Kidney (tissue), 14 donors: ENCODE results near the gene TNKS1BP1. TPM values are rescaled to one million over a fixed set of nuclear protein-coding genes. Genes with fewer than 3 reads are reported as not detected.

Experiments used
- DNase-seq, 5 donors: peaks; one replicate each; pipeline ENCODE4 v3.0.0-alpha.2; 2013 to 2020
- FAIRE-seq: peaks from 2 replicates; lab custom pipeline; 2012; peaks lifted over from hg19 to GRCh38; lab: Jason Lieb, UNC
- H3K27ac ChIP-seq, 2 donors: one replicate each; pipeline ENCODE4 v1.7.0; 2013; ENCODE audit warnings: low read depth in 2 of 2, low read length in 2 of 2, inconsistent platforms in 1 of 2
- H3K27me3 ChIP-seq: one replicate; pipeline ENCODE4 v1.7.1; 2013; ENCODE audit warnings: low read length, inconsistent platforms; ENCODE audit not compliant: control insufficient read depth, insufficient read depth
- H3K36me3 ChIP-seq, 3 donors: one replicate each; pipeline versions ENCODE4 v1.7.0 to v1.7.1; 2013; ENCODE audit warnings: low read length in 3 of 3, control low read depth in 1 of 3, inconsistent platforms in 1 of 3; ENCODE audit not compliant: insufficient read depth in 3 of 3, control insufficient read depth in 2 of 3
- H3K4me1 ChIP-seq, 3 donors: one replicate each; pipeline versions ENCODE4 v1.7.0 to v1.7.1; 2013; ENCODE audit warnings: low read length in 3 of 3, inconsistent platforms in 1 of 3, low read depth in 1 of 3; ENCODE audit not compliant: control insufficient read depth in 2 of 3, insufficient read depth in 2 of 3
- H3K4me3 ChIP-seq, 3 donors: one replicate each; pipeline versions ENCODE4 v1.7.0 to v1.8.1; 2013; ENCODE audit warnings: low read length in 3 of 3, control low read depth in 1 of 3, inconsistent platforms in 1 of 3
- H3K9ac ChIP-seq, 3 donors: one replicate each; pipeline versions ENCODE4 v1.7.0 to v1.7.1; 2013; ENCODE audit warnings: low read length in 3 of 3, control low read depth in 1 of 3, inconsistent platforms in 1 of 3
- H3K9me3 ChIP-seq, 3 donors: one replicate each; pipeline versions ENCODE4 v1.7.0 to v1.7.1; 2013; ENCODE audit warnings: low read length in 3 of 3, control low read depth in 1 of 3, inconsistent platforms in 1 of 3; ENCODE audit not compliant: control insufficient read depth in 2 of 3, insufficient read depth in 1 of 3
- CTCF ChIP-seq: IDR thresholded peaks from 3 replicates; pipeline ENCODE4 v1.5.1; 2012; ENCODE audit warnings: mild to moderate bottlenecking, moderate library complexity, borderline replicate concordance; ENCODE audit not compliant: insufficient read depth; ENCODE audit errors: extremely low read depth
- intact Hi-C: fragments of 100-400 bp; cut with DNase I; formaldehyde crosslinking; loops from one replicate; pipeline ENCODE4 v1.11.1; 2022
- polyA plus RNA-seq: library from polyadenylated mRNA; stranded (reverse); fragments of 350-450 nt; fragmentation: Illumina TruSeq; extraction: RNeasy Lipid Tissue Mini Kit (QIAGEN cat#74804); gene quantifications from one replicate; pipeline ENCODE4 v1.2.3, GENCODE V29; 2014; ENCODE audit warnings: low read depth, low replicate concordance; ENCODE audit not compliant: insufficient read depth
- total RNA-seq: library from RNA; stranded (reverse); fragmentation: NEBNext Ultra II Directional; extraction: Animal tissue kit (Norgen Biotek cat#: 25700); gene quantifications from one replicate; pipeline ENCODE4 v1.2.1, GENCODE V29; 2021
- donor health status: control.
- donor health status: control.
- donor health status: control.
- donor health status: control.
- donor health status: control.
- donor health status: DM: yes; HTN: yes; CAD: no.
- donor health status: Normal renal cell carcinoma (clear cell type).

The TNKS1BP1 gene
- total and polyA plus RNA-seq, 2 donors from 2014 or later: 53.3 to 206 TPM

- intact Hi-C loops: no loop called here
- Histone ChIP-seq H3K4me1 (peaks cover 5 to 24% (median 7%) of the 10 kb centered on the region in 3 donors), H3K4me3 (peak overlapping the region in 2 of 3 donors; percentile 7 to 35), H3K9me3 (no peaks in the 10 kb centered on the region), H3K36me3 (peaks cover 4 to 14% (median 12%) of the 10 kb centered on the region in 3 donors), H3K27me3 (no peaks in the 10 kb centered on the region), H3K9ac (peak overlapping the region in 2 of 3 donors; percentile 37), H3K27ac (peak overlapping the region; percentile 59 to 77)
- FAIRE-seq (no peak), DNase-seq (peak in 2 of 5 donors; percentile 19 to 60)
- no peak for TF ChIP-seq CTCF
Measured at GRCh38 chr11:57310630-57311086, 14.1 kb downstream of the TNKS1BP1 start.

- H3K27me3 ChIP-seq: no peaks in the 10 kb centered on the region
- FAIRE-seq: no peak
- peak in 1 of 5 donors; percentile 71 for DNase-seq
- TF ChIP-seq CTCF: no peak
- H3K4me1 ChIP-seq: peaks cover 5 to 19% (median 7%) of the 10 kb centered on the region in 3 donors
- H3K9me3 ChIP-seq: no peaks in the 10 kb centered on the region
- no peak overlapping the region for H3K27ac ChIP-seq
- no peak overlapping the region for H3K9ac ChIP-seq
- H3K4me3 ChIP-seq: no peak overlapping the region
- H3K36me3 ChIP-seq: peaks cover 4 to 14% (median 12%) of the 10 kb centered on the region in 3 donors
- intact Hi-C loops: no loop called here
Measured at GRCh38 chr11:57310091-57310490, 14.7 kb downstream of the TNKS1BP1 start.

- TF ChIP-seq CTCF: no peak
- intact Hi-C loops: no loop called here
- Histone ChIP-seq H3K9me3 (no peaks in the 10 kb centered on the region), H3K27me3 (no peaks in the 10 kb centered on the region), H3K9ac (no peak overlapping the region), H3K4me1 (peaks cover 5 to 19% (median 7%) of the 10 kb centered on the region in 3 donors), H3K4me3 (no peak overlapping the region), H3K27ac (no peak overlapping the region), H3K36me3 (peaks cover 2 to 11% (median 8%) of the 10 kb centered on the region in 3 donors)
- FAIRE-seq (no peak), DNase-seq (peak in 1 of 5 donors; percentile 66)
Measured at GRCh38 chr11:57309106-57310059, 15.4 kb downstream of the TNKS1BP1 start.
